Endothelial cell of umbilical vein (primary cell): ENCODE measurements around the gene PDE7B. TPM values are rescaled to one million over a fixed set of nuclear protein-coding genes. Genes with fewer than 3 reads are reported as not detected.

Experiments
- BruUV-seq: library from RNA; stranded (reverse); fragments of 400-500 nt; replicated peaks from 2 replicates; lab custom pipeline; 2021; lab: Mats Ljungman, UMichigan
- CTCF ChIA-PET: fragments of 300-600, 350-600 bp; sonication (Branson Sonifier 250); formaldehyde crosslinking; loops from one replicate; lab custom pipeline; 2021; ENCODE audit warnings: antibody characterized with exemption, inconsistent platforms; lab: Charles Lee
- POLR2A ChIA-PET: fragments of 300-600, 350-600 bp; sonication (Branson Sonifier 250); formaldehyde crosslinking; loops from one replicate; lab custom pipeline; 2021; ENCODE audit warnings: antibody characterized with exemption, inconsistent platforms; lab: Charles Lee
- DNase-seq: peaks from one replicate; pipeline ENCODE4 v3.0.0-alpha.2; 2011; ENCODE audit warnings: low read depth, low spot score
- FAIRE-seq: peaks from 2 replicates; lab custom pipeline; 2011; peaks lifted over from hg19 to GRCh38; lab: Jason Lieb, UNC
- H2AFZ ChIP-seq: 2 replicates; pipeline ENCODE4 v1.6.0; 2012; ENCODE audit warnings: low read depth, low read length, control low read depth, inconsistent platforms
- H3K27ac ChIP-seq: 2 replicates; pipeline ENCODE4 v1.5.1; 2011; ENCODE audit warnings: low read depth, mild to moderate bottlenecking, control low read depth, low read length, moderate library complexity; ENCODE audit not compliant: insufficient read depth
- H3K27me3 ChIP-seq, 2 experiments: 2 replicates each; pipeline versions ENCODE4 v1.6.0 to v1.6.1; 2011; ENCODE audit warnings: low read length in 2 of 2, mixed read lengths in 1 of 2; ENCODE audit not compliant: control insufficient read depth in 2 of 2, insufficient read depth in 2 of 2
- H3K36me3 ChIP-seq, 2 experiments: 2 replicates in 1 of 2; 3 replicates in 1 of 2; pipeline ENCODE4 v1.5.1; 2011; ENCODE audit warnings: low read length in 2 of 2, mild to moderate bottlenecking in 1 of 2, moderate library complexity in 1 of 2; ENCODE audit not compliant: control insufficient read depth in 2 of 2, insufficient read depth in 2 of 2; ENCODE audit errors: extremely low read depth in 1 of 2
- H3K4me1 ChIP-seq: 3 replicates; pipeline ENCODE4 v1.5.1; 2011; ENCODE audit warnings: mild to moderate bottlenecking, low read length; ENCODE audit not compliant: control insufficient read depth, insufficient read depth; ENCODE audit errors: extremely low read depth
- H3K4me2 ChIP-seq: 2 replicates; pipeline ENCODE4 v1.6.1; 2011; ENCODE audit warnings: low read length, control low read depth, mixed read lengths; ENCODE audit not compliant: insufficient read depth
- H3K4me3 ChIP-seq, 3 experiments: fragments of 200-600 bp in 1 of 3; sonication (generic), shearing (Covaris generic) in 1 of 3; replicated peaks in 1 of 3; 2 replicates each; pipeline ENCODE4 v1.5.1; 2011 to 2016; ENCODE audit warnings: control low read depth in 3 of 3, low read length in 3 of 3, mild to moderate bottlenecking in 2 of 3, inconsistent platforms in 1 of 3, low read depth in 1 of 3, moderate library complexity in 1 of 3; ENCODE audit not compliant: insufficient read depth in 1 of 3
- H3K79me2 ChIP-seq: 2 replicates; pipeline ENCODE4 v1.6.0; 2012; ENCODE audit warnings: low read length, inconsistent platforms; ENCODE audit not compliant: control insufficient read depth, insufficient read depth
- H3K9ac ChIP-seq: replicated peaks from 2 replicates; pipeline ENCODE3; 2011; ENCODE audit warnings: low read length, control low read depth; ENCODE audit not compliant: insufficient read depth; ENCODE audit errors: extremely low read depth
- H3K9me1 ChIP-seq: replicated peaks from 3 replicates; pipeline ENCODE4 v1.6.0; 2011; ENCODE audit warnings: mild to moderate bottlenecking, low read length; ENCODE audit not compliant: control insufficient read depth, insufficient read depth; ENCODE audit errors: extremely low read depth
- H3K9me3 ChIP-seq: replicated peaks from 2 replicates; pipeline ENCODE4 v1.5.1; 2012; ENCODE audit warnings: low read length, inconsistent platforms; ENCODE audit not compliant: control insufficient read depth, insufficient read depth
- H4K20me1 ChIP-seq: replicated peaks from 2 replicates; pipeline ENCODE3; 2011; ENCODE audit warnings: mild to moderate bottlenecking, low read length; ENCODE audit not compliant: control insufficient read depth, insufficient read depth; ENCODE audit errors: extremely low read depth
- EZH2 ChIP-seq: IDR thresholded peaks from 2 replicates; pipeline ENCODE4 v1.6.1; 2012; ENCODE audit warnings: borderline replicate concordance, low read depth, mild to moderate bottlenecking, moderate library complexity, low read length, inconsistent platforms; ENCODE audit not compliant: severe bottlenecking
- FOS ChIP-seq: IDR thresholded peaks from 2 replicates; pipeline ENCODE4 v1.6.1; 2011; ENCODE audit warnings: mild to moderate bottlenecking, low read length, moderate library complexity, borderline replicate concordance; ENCODE audit not compliant: insufficient read depth
- JUN ChIP-seq: IDR thresholded peaks from 2 replicates; pipeline ENCODE4 v1.6.1; 2011; ENCODE audit warnings: borderline replicate concordance, low read depth; ENCODE audit not compliant: insufficient read length, insufficient read depth
- MAX ChIP-seq: IDR thresholded peaks from 2 replicates; pipeline ENCODE4 v1.6.1; 2011; ENCODE audit not compliant: insufficient read depth, insufficient read length
- MYC ChIP-seq: IDR thresholded peaks from one replicate; pipeline ENCODE4 v1.6.1; 2011; ENCODE audit warnings: mild to moderate bottlenecking, low read depth, low read length
- POLR2AphosphoS5 ChIP-seq: IDR thresholded peaks from 2 replicates; pipeline ENCODE4 v1.6.1; 2012; ENCODE audit warnings: low read depth, mild to moderate bottlenecking, control low read depth, low read length, moderate library complexity; ENCODE audit not compliant: insufficient read depth
- dilution Hi-C: fragments of 300-500 bp; cut with MboI; formaldehyde crosslinking; loops from one replicate; pipeline ENCODE4 v1.15.0; 2019; ENCODE audit warnings: low sequenced_read_pairs; ENCODE audit not compliant: extremely low pct_ligation_motif_present
- intact Hi-C: fragments of 100-400 bp; cut with micrococcal nuclease; formaldehyde crosslinking; loops from one replicate; pipeline ENCODE4 v1.10.0; 2022
- polyA plus RNA-seq, 4 experiments: library from polyadenylated mRNA; depleted of rRNA in 3 of 4; stranded (reverse) in 3 of 4; unstranded in 1 of 4; fragments of >200 nt; gene quantifications; 2 replicates each; pipeline versions ENCODE4 v1.2.1 to v1.2.3, GENCODE V29; 2011 to 2012; ENCODE audit warnings: missing spikeins in 1 of 4
- total RNA-seq: library from RNA; stranded (reverse); gene quantifications from 2 replicates; pipeline ENCODE4 v1.2.3, GENCODE V29; 2021
- TF ChIP-seq, protein P1 (sequence below), 2 donors: IDR thresholded peaks; 1 replicate in 1 of 2; 2 replicates in 1 of 2; pipeline ENCODE4 v1.5.1; 2011; ENCODE audit warnings: low read length in 2 of 2, mild to moderate bottlenecking in 2 of 2, moderate library complexity in 2 of 2, control low read depth in 1 of 2, inconsistent platforms in 1 of 2, low read depth in 1 of 2; ENCODE audit not compliant: insufficient read depth in 1 of 2; ENCODE audit errors: extremely low read depth in 1 of 2

Gene PDE7B
- total and polyA plus RNA-seq, 2 donors (not counting 3 experiments of a cell fraction or from before 2014, with no cell fraction given) = 20.6 to 25.1 TPM

DNA sequence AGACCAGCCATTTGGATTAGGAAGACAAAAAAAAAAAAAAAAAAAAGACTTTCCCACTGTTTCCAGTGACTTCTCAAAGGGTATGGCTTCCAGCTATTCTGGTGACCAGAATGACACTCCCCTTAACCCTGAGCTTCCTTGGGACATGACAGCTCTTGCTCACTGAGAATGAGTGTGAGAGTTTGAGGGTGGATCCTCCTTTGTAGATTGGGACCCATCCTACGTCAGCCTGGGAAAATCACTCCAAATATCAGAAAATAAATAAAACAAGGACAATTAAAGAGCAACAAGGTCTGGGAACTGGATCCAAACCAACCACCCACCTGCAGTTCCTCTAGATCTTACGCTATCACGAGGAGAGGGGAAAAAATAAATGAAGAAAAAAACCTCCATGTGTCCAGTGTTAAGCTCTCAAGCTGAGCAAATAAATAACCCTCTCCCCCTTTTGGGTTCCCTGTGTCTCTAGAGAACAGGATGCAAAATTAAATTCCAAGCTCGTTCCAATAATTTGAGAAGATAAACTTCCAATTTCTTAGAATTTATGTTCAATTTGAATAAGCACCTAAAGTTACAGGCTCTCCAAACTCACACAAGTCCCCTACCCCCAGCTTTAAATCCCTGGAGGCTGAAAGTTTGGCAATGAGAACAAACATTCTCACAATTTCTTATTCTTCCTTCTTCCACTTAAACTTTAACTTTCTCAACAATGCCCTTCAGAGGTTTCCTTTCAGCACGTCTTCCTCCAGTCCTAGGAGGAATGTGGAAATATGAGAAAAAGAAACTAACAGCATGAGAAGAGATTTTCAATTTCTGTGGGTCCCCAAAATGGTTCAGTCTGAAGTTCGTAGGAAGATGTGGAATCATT lies 228.4 kb downstream of the PDE7B start:
- intact Hi-C loops = no loop called here

DNA sequence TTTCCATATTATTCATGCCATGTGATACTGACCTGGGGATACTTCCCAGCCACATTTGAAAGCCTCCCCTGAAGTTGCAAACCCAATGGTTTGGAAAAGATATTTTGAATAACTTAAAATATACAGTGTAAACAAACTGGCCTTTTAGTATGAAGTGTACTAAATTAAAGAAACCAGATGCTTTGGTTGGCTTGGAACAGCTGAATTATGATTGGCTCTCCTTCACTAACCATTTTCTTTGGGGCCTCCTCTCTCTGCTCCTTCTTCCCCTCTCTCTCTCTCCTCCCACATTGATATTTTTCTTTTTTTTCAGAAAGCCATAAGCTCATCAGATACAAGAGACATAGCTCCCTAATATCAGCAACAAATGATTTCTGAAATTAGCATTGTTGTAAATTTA lies 232.0 kb downstream of the PDE7B start:
- no TSS peak for BruUV-seq
- dilution Hi-C loops = no loop called here
- FAIRE-seq = no peak

More for the DNA sequence above, 228.4 kb downstream of the PDE7B start:
- H3K27ac ChIP-seq = no peak overlapping the region
- dilution Hi-C loops = no loop called here
- no peak overlapping the region for H3K4me2 ChIP-seq
- CTCF ChIA-PET = interaction anchor here (1.1 kb wide), 1 partner anchor 10 kb away, joined by 4 read pairs; no protein-coding TSS in a partner anchor
- H3K9me1 ChIP-seq = no peaks in the 10 kb centered on the region
- no peak overlapping the region for H2AFZ ChIP-seq
- H4K20me1 ChIP-seq = no peaks in the 10 kb centered on the region
- POLR2A ChIA-PET = no interaction called here
- H3K27me3 ChIP-seq = no peaks in the 10 kb centered on the region
- peaks cover 37% of the 10 kb centered on the region for H3K79me2 ChIP-seq
- no peaks in the 10 kb centered on the region for H3K9me3 ChIP-seq
- H3K4me1 ChIP-seq = peaks cover 26% of the 10 kb centered on the region
- no peak for TF ChIP-seq JUN
- FAIRE-seq (no peak), DNase-seq (peak; percentile 23)
- no peaks in the 10 kb centered on the region for H3K36me3 ChIP-seq
- no peak overlapping the region for H3K4me3 ChIP-seq
- BruUV-seq = no TSS peak
- H3K9ac ChIP-seq = no peak overlapping the region

More for the DNA sequence above, 232.0 kb downstream of the PDE7B start:
- TF ChIP-seq MAX (no peak), MYC (no peak), FOS (no peak), EZH2 (no peak), POLR2AphosphoS5 (no peak), JUN (no peak)
- TF ChIP-seq, protein P1, sequence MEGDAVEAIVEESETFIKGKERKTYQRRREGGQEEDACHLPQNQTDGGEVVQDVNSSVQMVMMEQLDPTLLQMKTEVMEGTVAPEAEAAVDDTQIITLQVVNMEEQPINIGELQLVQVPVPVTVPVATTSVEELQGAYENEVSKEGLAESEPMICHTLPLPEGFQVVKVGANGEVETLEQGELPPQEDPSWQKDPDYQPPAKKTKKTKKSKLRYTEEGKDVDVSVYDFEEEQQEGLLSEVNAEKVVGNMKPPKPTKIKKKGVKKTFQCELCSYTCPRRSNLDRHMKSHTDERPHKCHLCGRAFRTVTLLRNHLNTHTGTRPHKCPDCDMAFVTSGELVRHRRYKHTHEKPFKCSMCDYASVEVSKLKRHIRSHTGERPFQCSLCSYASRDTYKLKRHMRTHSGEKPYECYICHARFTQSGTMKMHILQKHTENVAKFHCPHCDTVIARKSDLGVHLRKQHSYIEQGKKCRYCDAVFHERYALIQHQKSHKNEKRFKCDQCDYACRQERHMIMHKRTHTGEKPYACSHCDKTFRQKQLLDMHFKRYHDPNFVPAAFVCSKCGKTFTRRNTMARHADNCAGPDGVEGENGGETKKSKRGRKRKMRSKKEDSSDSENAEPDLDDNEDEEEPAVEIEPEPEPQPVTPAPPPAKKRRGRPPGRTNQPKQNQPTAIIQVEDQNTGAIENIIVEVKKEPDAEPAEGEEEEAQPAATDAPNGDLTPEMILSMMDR (IDR thresholded peaks at IDR 0.05; ENCODE audit: extremely low read depth in 1 of 2, insufficient read depth in 1 of 2, low read depth in 1 of 2, low read length in 2 of 2) = no peak
- no peaks in the 10 kb centered on the region for H3K36me3 ChIP-seq
- H3K79me2 ChIP-seq = peaks cover 38% of the 10 kb centered on the region
- H2AFZ ChIP-seq = no peak overlapping the region
- no peak overlapping the region for H3K4me3 ChIP-seq
- ChIA-PET CTCF (interaction anchor here (0.5 to 1.0 kb wide), 3 partner anchors 46 to 51 kb away, joined by 3 read pairs; no protein-coding TSS in a partner anchor), POLR2A (no interaction called here)
- no peaks in the 10 kb centered on the region for H4K20me1 ChIP-seq
- DNase-seq = no peak
- no peaks in the 10 kb centered on the region for H3K27me3 ChIP-seq
- no peaks in the 10 kb centered on the region for H3K9me3 ChIP-seq
- H3K4me2 ChIP-seq = no peak overlapping the region
- H3K9me1 ChIP-seq = no peaks in the 10 kb centered on the region
- H3K9ac ChIP-seq = no peak overlapping the region
- intact Hi-C loops = no loop called here
- peaks cover 7% of the 10 kb centered on the region for H3K4me1 ChIP-seq
- no peak overlapping the region for H3K27ac ChIP-seq
